K562 (cell line): Measurements from ENCODE around the gene TAS2R4. TPM values are rescaled to one million over a fixed set of nuclear protein-coding genes. Genes with fewer than 3 reads are reported as not detected.

Source experiments
- AFF1 ChIP-seq, 2 experiments: fragments of 450-650 bp; IDR thresholded peaks; 2 replicates each; pipeline ENCODE4 v1.6.1; 2018; ENCODE audit warnings: mild to moderate bottlenecking in 2 of 2, low read depth in 1 of 2; ENCODE audit not compliant: partially characterized antibody in 2 of 2
- ERF ChIP-seq: fragments of 450-650 bp; formaldehyde crosslinking; IDR thresholded peaks from 2 replicates; pipeline ENCODE4 v1.4.0; 2020; ENCODE audit warnings: mild to moderate bottlenecking, mixed read lengths
- HMGXB4 ChIP-seq: sonication (generic); formaldehyde crosslinking; IDR thresholded peaks from 2 replicates; pipeline ENCODE4 v1.8.1; 2023; ENCODE audit warnings: mild to moderate bottlenecking, missing genetic modification reagents
- KDM4B ChIP-seq, 2 experiments: fragments of 450-650 bp in 1 of 2; sonication (generic) in 1 of 2; IDR thresholded peaks; 2 replicates each; pipeline ENCODE4 v1.6.1; 2016 to 2017; ENCODE audit warnings: borderline replicate concordance in 2 of 2, antibody characterized with exemption in 1 of 2, low read depth in 1 of 2, mild to moderate bottlenecking in 1 of 2
- MTA2 ChIP-seq: fragments of 450-650 bp; IDR thresholded peaks from 2 replicates; pipeline ENCODE4 v1.6.1; 2016; ENCODE audit warnings: low read depth
- NFXL1 ChIP-seq: fragments of 450-650 bp; formaldehyde crosslinking; IDR thresholded peaks from 2 replicates; pipeline ENCODE4 v1.4.0; 2021; ENCODE audit warnings: mild to moderate bottlenecking
- NONO ChIP-seq, 2 experiments: fragments of 200-400 bp in 1 of 2; fragments of 450-650 bp in 1 of 2; formaldehyde crosslinking in 1 of 2; IDR thresholded peaks; 2 replicates each; pipeline ENCODE4 v1.6.1; 2017; ENCODE audit warnings: low read depth in 2 of 2, mild to moderate bottlenecking in 2 of 2, moderate library complexity in 2 of 2, low read length in 1 of 2
- NR2F6 ChIP-seq: fragments of 450-650 bp; formaldehyde crosslinking; IDR thresholded peaks from 2 replicates; pipeline ENCODE4 v1.4.0; 2020; ENCODE audit warnings: mild to moderate bottlenecking
- RFX7 ChIP-seq: fragments of 250-450 bp; sonication (Bioruptor Pico); IDR thresholded peaks from 2 replicates; pipeline ENCODE4 v1.5.1; 2021; ENCODE audit warnings: mild to moderate bottlenecking
- SIN3B ChIP-seq: fragments of 450-650 bp; IDR thresholded peaks from 2 replicates; pipeline ENCODE4 v1.6.1; 2017; ENCODE audit warnings: low read depth, mild to moderate bottlenecking, moderate library complexity
- ZBTB26 ChIP-seq: fragments of 450-650 bp; formaldehyde crosslinking; IDR thresholded peaks from 2 replicates; pipeline ENCODE4 v1.4.0; 2022; ENCODE audit warnings: missing genetic modification characterization
- ZNF134 ChIP-seq: fragments of 250-450 bp; sonication (Bioruptor Pico); conservative IDR thresholded peaks from 2 replicates; pipeline ENCODE4 v1.4.0; 2020
- ZNF146 ChIP-seq: IDR thresholded peaks from one replicate; pipeline ENCODE4 v1.6.1; 2018; ENCODE audit warnings: missing compliant biosample characterization; ENCODE audit not compliant: unreplicated experiment
- polyA plus RNA-seq, 8 experiments: library from polyadenylated mRNA; depleted of rRNA in 4 of 8; stranded (reverse) in 5 of 8; unstranded in 3 of 8; fragments of >200 nt; fragmentation: Nextera tagmentation in 2 of 8; fragmentation: Illumina TruSeq in 1 of 8; extraction: Ambion mirVana in 2 of 8; extraction: Trizol in 1 of 8; gene quantifications; 2 replicates each; pipeline versions ENCODE4 v1.2.1 to v1.2.3, GENCODE V29; 2011 to 2014; ENCODE audit warnings: inconsistent platforms in 1 of 8, missing spikeins in 1 of 8
- total RNA-seq, 7 experiments: library from RNA; depleted of rRNA in 6 of 7; stranded (reverse); fragments of >200 nt in 6 of 7; fragmentation: Illumina TruSeq in 2 of 7; extraction: Trizol in 2 of 7; gene quantifications; 2 replicates each; pipeline versions ENCODE4 v1.2.1 to v1.2.3, GENCODE V29; 2011 to 2021; ENCODE audit warnings: low replicate concordance in 1 of 7
- TF ChIP-seq, protein P1 (sequence below): fragments of 450-650 bp; IDR thresholded peaks from 2 replicates; pipeline ENCODE4 v1.6.1; 2016; ENCODE audit warnings: mild to moderate bottlenecking
- TF ChIP-seq, protein P2 (sequence below), 3 experiments: fragments of 200-800 bp in 1 of 3; sonication (Bioruptor generic) in 1 of 3; sonication (generic) in 1 of 3; formaldehyde crosslinking in 1 of 3; IDR thresholded peaks; 2 replicates each; pipeline versions ENCODE4 v1.6.1 to v1.8.0; 2016 to 2022; ENCODE audit warnings: mild to moderate bottlenecking in 2 of 3, missing compliant biosample characterization in 2 of 3, missing genetic modification characterization in 2 of 3, missing genetic modification reagents in 1 of 3

The TAS2R4 gene
- total and polyA plus RNA-seq, 9 of the 15 experiments (the other 6 are each of a cell fraction or from before 2014, with no cell fraction given), result 0.04 to 2.1 (median 0.68) TPM

DNA sequence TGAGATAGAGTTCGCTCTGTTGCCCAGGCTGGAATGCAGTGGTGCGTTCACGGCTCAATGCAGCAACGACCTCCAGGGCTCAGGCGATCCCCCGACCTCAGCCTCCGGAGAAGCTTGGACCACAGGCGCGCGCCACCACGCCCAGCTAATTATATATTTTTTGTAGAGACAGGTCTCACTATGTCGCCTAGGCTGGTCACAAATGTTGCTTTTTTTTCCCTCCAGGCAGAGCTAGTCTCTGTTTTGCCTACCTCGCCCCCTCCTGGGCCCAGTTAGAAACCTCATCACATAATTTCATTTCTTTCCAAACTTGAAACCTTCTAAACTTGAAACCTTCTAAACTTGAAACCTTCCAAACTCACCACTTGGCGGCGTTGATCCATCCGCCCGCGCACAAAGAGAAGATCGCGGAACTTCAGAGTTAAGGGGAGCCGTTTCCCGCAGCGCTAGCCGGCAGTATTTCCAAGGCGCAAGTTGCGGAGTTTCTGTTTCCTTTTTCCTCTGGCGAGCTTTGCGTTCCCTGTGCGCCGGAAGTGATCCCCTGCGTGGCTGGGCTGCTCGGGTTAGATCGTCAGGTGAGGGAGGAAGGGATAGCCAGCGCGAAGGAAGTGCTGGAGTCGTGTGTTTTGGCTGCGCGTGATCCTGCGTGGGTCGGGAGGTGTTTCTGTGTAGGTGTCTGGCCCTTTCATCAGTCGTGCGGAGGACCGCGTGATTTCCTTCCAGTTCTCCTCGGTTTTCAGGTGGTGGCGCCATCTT, 38.5 kb upstream of the TAS2R4 start, which contains the start of gene SSBP1 (continued):
- TF ChIP-seq ZBTB26 (CRISPR knock-in tag), result peak; percentile 96
- TF ChIP-seq MTA2, result peak; percentile 71
- peak; percentile 94 for TF ChIP-seq ERF (CRISPR knock-in tag)
- TF ChIP-seq, protein P1, sequence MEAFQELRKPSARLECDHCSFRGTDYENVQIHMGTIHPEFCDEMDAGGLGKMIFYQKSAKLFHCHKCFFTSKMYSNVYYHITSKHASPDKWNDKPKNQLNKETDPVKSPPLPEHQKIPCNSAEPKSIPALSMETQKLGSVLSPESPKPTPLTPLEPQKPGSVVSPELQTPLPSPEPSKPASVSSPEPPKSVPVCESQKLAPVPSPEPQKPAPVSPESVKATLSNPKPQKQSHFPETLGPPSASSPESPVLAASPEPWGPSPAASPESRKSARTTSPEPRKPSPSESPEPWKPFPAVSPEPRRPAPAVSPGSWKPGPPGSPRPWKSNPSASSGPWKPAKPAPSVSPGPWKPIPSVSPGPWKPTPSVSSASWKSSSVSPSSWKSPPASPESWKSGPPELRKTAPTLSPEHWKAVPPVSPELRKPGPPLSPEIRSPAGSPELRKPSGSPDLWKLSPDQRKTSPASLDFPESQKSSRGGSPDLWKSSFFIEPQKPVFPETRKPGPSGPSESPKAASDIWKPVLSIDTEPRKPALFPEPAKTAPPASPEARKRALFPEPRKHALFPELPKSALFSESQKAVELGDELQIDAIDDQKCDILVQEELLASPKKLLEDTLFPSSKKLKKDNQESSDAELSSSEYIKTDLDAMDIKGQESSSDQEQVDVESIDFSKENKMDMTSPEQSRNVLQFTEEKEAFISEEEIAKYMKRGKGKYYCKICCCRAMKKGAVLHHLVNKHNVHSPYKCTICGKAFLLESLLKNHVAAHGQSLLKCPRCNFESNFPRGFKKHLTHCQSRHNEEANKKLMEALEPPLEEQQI, result peak; percentile 97
- TF ChIP-seq NR2F6, result peak; percentile 74
- peak; percentile 71 for TF ChIP-seq ZNF134
- peak; percentile 12; the same call in 1 of the 2 replicates for TF ChIP-seq NFXL1 (CRISPR knock-in tag)
- TF ChIP-seq, protein P2, sequence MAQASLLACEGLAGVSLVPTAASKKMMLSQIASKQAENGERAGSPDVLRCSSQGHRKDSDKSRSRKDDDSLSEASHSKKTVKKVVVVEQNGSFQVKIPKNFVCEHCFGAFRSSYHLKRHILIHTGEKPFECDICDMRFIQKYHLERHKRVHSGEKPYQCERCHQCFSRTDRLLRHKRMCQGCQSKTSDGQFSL (CRISPR knock-in tag; IDR thresholded peaks at IDR 0.05), result no peak
- TF ChIP-seq, protein P2 (tag; IDR thresholded peaks at IDR 0.05), result no peak
- TF ChIP-seq ZNF146 (CRISPR knock-in tag), result peak; percentile 8
- TF ChIP-seq NONO (IDR thresholded peaks at IDR 0.05; ENCODE audit: low read depth in 2 of 2, low read length in 1 of 2), result peak in 1 of 2 experiments; percentile 72; a peak in 1 of 4 replicates
- TF ChIP-seq HMGXB4 (CRISPR knock-in tag), result peak; percentile 88; the same call in 1 of the 2 replicates
- TF ChIP-seq RFX7 (CRISPR knock-in tag), result no peak
- peak; percentile 55 to 91 for TF ChIP-seq AFF1 (IDR thresholded peaks at IDR 0.05; ENCODE audit: low read depth in 1 of 2, partially characterized antibody in 2 of 2)
- peak; percentile 98 for TF ChIP-seq SIN3B
- peak in 1 of 2 experiments; percentile 98; a peak in 2 of 4 replicates for TF ChIP-seq KDM4B (IDR thresholded peaks at IDR 0.05; ENCODE audit: borderline replicate concordance in 2 of 2, low read depth in 1 of 2)
